Measurements from ENCODE around the gene BUB1B.
A peak's percentile ranks its signal among the peaks of the same experiment; 100 is the strongest.

BUB1B gene

GRCh38 chr15:40266828-40267304 lies 106.0 kb downstream of the BUB1B start:
- Histone ChIP-seq H3K4me1 (ENCODE audit: insufficient read depth, poor library complexity, severe bottlenecking) (peaks cover 8% of the 10 kb centered on the region), H3K9me3 (ENCODE audit: severe bottlenecking) (no peaks in the 10 kb centered on the region), H3K36me3 (ENCODE audit: low read depth) (peaks cover 9% of the 10 kb centered on the region; the same call in 1 of the 2 replicates), H3K27me3 (ENCODE audit: insufficient read depth, poor library complexity, severe bottlenecking) (no peaks in the 10 kb centered on the region), H3K27ac (ENCODE audit: poor library complexity, severe bottlenecking) (peak overlapping the region; percentile 59), H3K4me3 (ENCODE audit: severe bottlenecking) (no peak overlapping the region)
- DNase-seq (ENCODE audit: low spot score) = peak; percentile 98
- ATAC-seq (ENCODE audit: low read depth) = peak; percentile 99
- TF ChIP-seq CTCF (IDR thresholded peaks at IDR 0.05; ENCODE audit: poor library complexity, severe bottlenecking) = no peak

GRCh38 chr15:40267670-40268069 lies 106.8 kb downstream of the BUB1B start:
- Histone ChIP-seq H3K4me3 (ENCODE audit: severe bottlenecking) (no peak overlapping the region), H3K36me3 (ENCODE audit: low read depth) (peaks cover 4% of the 10 kb centered on the region; the same call in 1 of the 2 replicates), H3K27me3 (ENCODE audit: insufficient read depth, poor library complexity, severe bottlenecking) (no peaks in the 10 kb centered on the region), H3K27ac (ENCODE audit: poor library complexity, severe bottlenecking) (peak overlapping the region; percentile 59), H3K9me3 (ENCODE audit: severe bottlenecking) (no peaks in the 10 kb centered on the region), H3K4me1 (ENCODE audit: insufficient read depth, poor library complexity, severe bottlenecking) (peaks cover 8% of the 10 kb centered on the region)
- no peak for DNase-seq (ENCODE audit: low spot score)
- ATAC-seq (ENCODE audit: low read depth) = no peak
- TF ChIP-seq CTCF (IDR thresholded peaks at IDR 0.05; ENCODE audit: poor library complexity, severe bottlenecking) = no peak

- no peak for TF ChIP-seq CTCF (IDR thresholded peaks at IDR 0.05; ENCODE audit: poor library complexity, severe bottlenecking)
- H3K9me3 ChIP-seq (ENCODE audit: severe bottlenecking) = no peaks in the 10 kb centered on the region
These were observed 108.7 kb downstream of the BUB1B start for GRCh38 chr15:40269604-40270003.

GRCh38 chr15:40270246-40270995 lies 109.6 kb downstream of the BUB1B start:
- TF ChIP-seq CTCF (IDR thresholded peaks at IDR 0.05; ENCODE audit: poor library complexity, severe bottlenecking) = no peak
- Histone ChIP-seq H3K27ac (ENCODE audit: poor library complexity, severe bottlenecking) (no peak overlapping the region), H3K4me3 (ENCODE audit: severe bottlenecking) (no peak overlapping the region), H3K36me3 (ENCODE audit: low read depth) (0 out of 2 replicates have a peak, but pooled peaks cover 3% of the 10 kb centered on the region), H3K27me3 (ENCODE audit: insufficient read depth, poor library complexity, severe bottlenecking) (no peaks in the 10 kb centered on the region), H3K9me3 (ENCODE audit: severe bottlenecking) (no peaks in the 10 kb centered on the region), H3K4me1 (ENCODE audit: insufficient read depth, poor library complexity, severe bottlenecking) (peaks cover 8% of the 10 kb centered on the region)
- DNase-seq (ENCODE audit: low spot score) = no peak
- no peak for ATAC-seq (ENCODE audit: low read depth)

More at GRCh38 chr15:40269604-40270003, 108.7 kb downstream of the BUB1B start:
- no peak for DNase-seq (ENCODE audit: low spot score)
- no peak for ATAC-seq (ENCODE audit: low read depth)
- Histone ChIP-seq H3K27ac (ENCODE audit: poor library complexity, severe bottlenecking) (no peak overlapping the region), H3K36me3 (ENCODE audit: low read depth) (peaks cover 3% of the 10 kb centered on the region; the same call in 1 of the 2 replicates), H3K27me3 (ENCODE audit: insufficient read depth, poor library complexity, severe bottlenecking) (no peaks in the 10 kb centered on the region), H3K4me1 (ENCODE audit: insufficient read depth, poor library complexity, severe bottlenecking) (peaks cover 8% of the 10 kb centered on the region), H3K4me3 (ENCODE audit: severe bottlenecking) (no peak overlapping the region)

Data from RWPE2 (cell line).